GM12878 (cell line): ENCODE measurements around the gene FABP2.
"Not testable (repeated sequence)": the region's sequence is repeated elsewhere in the genome, so short reads cannot be mapped to it uniquely, and the experiment has no call there.

Experiments used
- CBX5 ChIP-seq: sonication (generic); IDR thresholded peaks from 2 replicates; pipeline ENCODE4 v1.6.1; 2016; ENCODE audit warnings: low read depth, moderate library complexity, mild to moderate bottlenecking, inconsistent platforms
- TF ChIP-seq, protein P1 (sequence below), 3 experiments: IDR thresholded peaks in 2 of 3; conservative IDR thresholded peaks in 1 of 3; 2 replicates each; pipeline ENCODE4 v1.5.1; 2011; ENCODE audit warnings: low read depth in 3 of 3, low read length in 3 of 3, mild to moderate bottlenecking in 3 of 3, control low read depth in 2 of 3, moderate library complexity in 2 of 3, inconsistent platforms in 1 of 3, mixed read lengths in 1 of 3; ENCODE audit not compliant: control insufficient read depth in 2 of 3, insufficient read depth in 1 of 3; ENCODE audit errors: extremely low read depth in 1 of 3

DNA sequence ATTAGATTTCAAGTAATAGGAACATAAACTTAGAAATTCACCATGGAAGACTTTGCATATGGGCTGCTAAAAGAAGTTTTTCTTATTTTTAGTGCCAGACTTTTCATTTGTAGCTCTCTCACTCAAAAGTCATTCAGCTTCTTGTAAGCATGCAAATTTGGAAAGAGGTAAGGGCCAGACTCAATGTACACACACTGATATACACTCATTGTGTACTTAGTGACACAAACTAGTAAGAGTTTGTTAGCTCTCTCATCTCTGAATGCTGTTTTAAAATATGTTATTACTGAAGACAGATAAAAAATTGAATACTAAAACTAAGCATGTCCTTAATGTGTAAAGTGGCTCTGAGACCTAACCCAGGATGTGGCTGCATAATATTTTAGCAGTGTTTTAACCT lies 18.0 kb upstream of the FABP2 start:
- TF ChIP-seq, protein P1, sequence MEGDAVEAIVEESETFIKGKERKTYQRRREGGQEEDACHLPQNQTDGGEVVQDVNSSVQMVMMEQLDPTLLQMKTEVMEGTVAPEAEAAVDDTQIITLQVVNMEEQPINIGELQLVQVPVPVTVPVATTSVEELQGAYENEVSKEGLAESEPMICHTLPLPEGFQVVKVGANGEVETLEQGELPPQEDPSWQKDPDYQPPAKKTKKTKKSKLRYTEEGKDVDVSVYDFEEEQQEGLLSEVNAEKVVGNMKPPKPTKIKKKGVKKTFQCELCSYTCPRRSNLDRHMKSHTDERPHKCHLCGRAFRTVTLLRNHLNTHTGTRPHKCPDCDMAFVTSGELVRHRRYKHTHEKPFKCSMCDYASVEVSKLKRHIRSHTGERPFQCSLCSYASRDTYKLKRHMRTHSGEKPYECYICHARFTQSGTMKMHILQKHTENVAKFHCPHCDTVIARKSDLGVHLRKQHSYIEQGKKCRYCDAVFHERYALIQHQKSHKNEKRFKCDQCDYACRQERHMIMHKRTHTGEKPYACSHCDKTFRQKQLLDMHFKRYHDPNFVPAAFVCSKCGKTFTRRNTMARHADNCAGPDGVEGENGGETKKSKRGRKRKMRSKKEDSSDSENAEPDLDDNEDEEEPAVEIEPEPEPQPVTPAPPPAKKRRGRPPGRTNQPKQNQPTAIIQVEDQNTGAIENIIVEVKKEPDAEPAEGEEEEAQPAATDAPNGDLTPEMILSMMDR (IDR thresholded peaks at IDR 0.05 in 2 of 3, conservative IDR thresholded peaks at IDR 0.05 in 1 of 3; ENCODE audit: control insufficient read depth in 2 of 3, extremely low read depth in 1 of 3, insufficient read depth in 1 of 3, low read depth in 3 of 3, low read length in 3 of 3) = not testable (repeated sequence)
- TF ChIP-seq CBX5 = not testable (repeated sequence)
